Measurements from ENCODE around the gene LYPD4.
"Not testable (repeated sequence)": the region's sequence is repeated elsewhere in the genome, so short reads cannot be mapped to it uniquely, and the experiment has no call there.

The LYPD4 gene

GRCh38 chr19:41844601-41845000, at the start of gene LYPD4:
TSS of gene LYPD4 (minus strand) at chr19:41844683. CDS start at chr19:41839285, 5,398 bp downstream.
- no peak for DNase-seq (ENCODE audit: low spot score)

- no peak for DNase-seq (ENCODE audit: low spot score)
These were observed 49.4 kb upstream of the LYPD4 start for GRCh38 chr19:41893899-41894298.

GRCh38 chr19:41892173-41892902, 47.9 kb upstream of the LYPD4 start:
- DNase-seq (ENCODE audit: low spot score), result no peak

- no peak for DNase-seq (ENCODE audit: low spot score)
These were observed 46.5 kb upstream of the LYPD4 start for GRCh38 chr19:41890936-41891335.

- DNase-seq (ENCODE audit: low spot score), result no peak
These were observed 45.4 kb upstream of the LYPD4 start for GRCh38 chr19:41889896-41890295.

GRCh38 chr19:41888926-41889325, 44.4 kb upstream of the LYPD4 start:
- no peak for DNase-seq (ENCODE audit: low spot score)

- no peak for DNase-seq (ENCODE audit: low spot score)
These were observed 43.4 kb upstream of the LYPD4 start for GRCh38 chr19:41887711-41888382.

GRCh38 chr19:41886761-41887710, 42.6 kb upstream of the LYPD4 start:
- DNase-seq (ENCODE audit: low spot score), result no peak

GRCh38 chr19:41883821-41884733, 39.6 kb upstream of the LYPD4 start:
- peak; percentile 99 for DNase-seq (ENCODE audit: low spot score)

- no peak for DNase-seq (ENCODE audit: low spot score)
These were observed 39.0 kb upstream of the LYPD4 start for GRCh38 chr19:41883463-41883820.

GRCh38 chr19:41882568-41883462, 38.3 kb upstream of the LYPD4 start, which contains the start of gene ARHGEF1:
TSS of gene ARHGEF1 (plus strand) at chr19:41883184. CDS start at chr19:41888083, 4,899 bp downstream.
- peak; percentile 63 for DNase-seq (ENCODE audit: low spot score)

GRCh38 chr19:41880329-41880708, 35.8 kb upstream of the LYPD4 start:
- DNase-seq (ENCODE audit: low spot score), result no peak

- no peak for DNase-seq (ENCODE audit: low spot score)
These were observed 35.3 kb upstream of the LYPD4 start for GRCh38 chr19:41879670-41880328.

GRCh38 chr19:41879080-41879479, 34.6 kb upstream of the LYPD4 start:
- no peak for DNase-seq (ENCODE audit: low spot score)

- DNase-seq (ENCODE audit: low spot score), result no peak
These were observed 33.7 kb upstream of the LYPD4 start for GRCh38 chr19:41877916-41878905.

GRCh38 chr19:41876847-41877832, 32.7 kb upstream of the LYPD4 start, which contains the start of gene CD79A:
TSS of gene CD79A (plus strand) at chr19:41877279. CDS start at chr19:41877305, 26 bp downstream.
- no peak for DNase-seq (ENCODE audit: low spot score)

GRCh38 chr19:41875973-41876372, 31.5 kb upstream of the LYPD4 start:
- DNase-seq (ENCODE audit: low spot score), result not testable (repeated sequence)

Data from AG08396 (cell line).